Kidney (tissue), 14 donors: ENCODE measurements around the gene MCRS1. TPM values are rescaled to one million over a fixed set of nuclear protein-coding genes. Genes with fewer than 3 reads are reported as not detected.

Experiments
- DNase-seq, 5 donors: peaks; one replicate each; pipeline ENCODE4 v3.0.0-alpha.2; 2013 to 2020
- FAIRE-seq: peaks from 2 replicates; lab custom pipeline; 2012; peaks lifted over from hg19 to GRCh38; lab: Jason Lieb, UNC
- H3K27ac ChIP-seq, 2 donors: one replicate each; pipeline ENCODE4 v1.7.0; 2013; ENCODE audit warnings: low read depth in 2 of 2, low read length in 2 of 2, inconsistent platforms in 1 of 2
- H3K27me3 ChIP-seq: one replicate; pipeline ENCODE4 v1.7.1; 2013; ENCODE audit warnings: low read length, inconsistent platforms; ENCODE audit not compliant: control insufficient read depth, insufficient read depth
- H3K36me3 ChIP-seq, 3 donors: one replicate each; pipeline versions ENCODE4 v1.7.0 to v1.7.1; 2013; ENCODE audit warnings: low read length in 3 of 3, control low read depth in 1 of 3, inconsistent platforms in 1 of 3; ENCODE audit not compliant: insufficient read depth in 3 of 3, control insufficient read depth in 2 of 3
- H3K4me1 ChIP-seq, 3 donors: one replicate each; pipeline versions ENCODE4 v1.7.0 to v1.7.1; 2013; ENCODE audit warnings: low read length in 3 of 3, inconsistent platforms in 1 of 3, low read depth in 1 of 3; ENCODE audit not compliant: control insufficient read depth in 2 of 3, insufficient read depth in 2 of 3
- H3K4me3 ChIP-seq, 3 donors: one replicate each; pipeline versions ENCODE4 v1.7.0 to v1.8.1; 2013; ENCODE audit warnings: low read length in 3 of 3, control low read depth in 1 of 3, inconsistent platforms in 1 of 3
- H3K9ac ChIP-seq, 3 donors: one replicate each; pipeline versions ENCODE4 v1.7.0 to v1.7.1; 2013; ENCODE audit warnings: low read length in 3 of 3, control low read depth in 1 of 3, inconsistent platforms in 1 of 3
- H3K9me3 ChIP-seq, 3 donors: one replicate each; pipeline versions ENCODE4 v1.7.0 to v1.7.1; 2013; ENCODE audit warnings: low read length in 3 of 3, control low read depth in 1 of 3, inconsistent platforms in 1 of 3; ENCODE audit not compliant: control insufficient read depth in 2 of 3, insufficient read depth in 1 of 3
- intact Hi-C: fragments of 100-400 bp; cut with DNase I; formaldehyde crosslinking; loops from one replicate; pipeline ENCODE4 v1.11.1; 2022
- polyA plus RNA-seq: library from polyadenylated mRNA; stranded (reverse); fragments of 350-450 nt; fragmentation: Illumina TruSeq; extraction: RNeasy Lipid Tissue Mini Kit (QIAGEN cat#74804); gene quantifications from one replicate; pipeline ENCODE4 v1.2.3, GENCODE V29; 2014; ENCODE audit warnings: low read depth, low replicate concordance; ENCODE audit not compliant: insufficient read depth
- total RNA-seq: library from RNA; stranded (reverse); fragmentation: NEBNext Ultra II Directional; extraction: Animal tissue kit (Norgen Biotek cat#: 25700); gene quantifications from one replicate; pipeline ENCODE4 v1.2.1, GENCODE V29; 2021
- TF ChIP-seq, protein P1 (sequence below): IDR thresholded peaks from 3 replicates; pipeline ENCODE4 v1.5.1; 2012; ENCODE audit warnings: mild to moderate bottlenecking, moderate library complexity, borderline replicate concordance; ENCODE audit not compliant: insufficient read depth; ENCODE audit errors: extremely low read depth
- donor health status: control.
- donor health status: control.
- donor health status: control.
- donor health status: control.
- donor health status: control.
- donor health status: DM: yes; HTN: yes; CAD: no.
- donor health status: Normal renal cell carcinoma (clear cell type).

MCRS1 gene
- total and polyA plus RNA-seq, 2 donors from 2014 or later = 60.4 to 66.8 TPM

DNA sequence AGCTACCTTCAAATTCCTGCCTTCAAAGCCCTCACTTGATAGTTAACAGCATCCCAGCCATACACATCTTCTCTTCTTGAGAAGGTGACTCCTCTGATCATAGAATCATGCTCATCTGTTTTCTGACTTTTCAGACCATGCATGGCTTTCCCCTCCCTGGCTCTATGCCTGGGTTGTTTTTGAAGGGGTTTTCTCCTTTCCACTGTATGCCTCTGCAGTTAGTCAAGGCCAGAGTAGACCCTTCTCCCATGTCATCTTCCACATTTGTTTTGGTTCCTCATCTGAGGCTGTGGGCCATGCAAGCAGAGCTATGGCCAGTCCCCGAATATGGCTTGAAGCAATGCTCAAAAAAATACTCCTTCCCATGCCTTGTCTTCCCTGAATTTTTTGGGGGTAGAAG lies 14.3 kb upstream of the MCRS1 start:
- intact Hi-C loops = no loop called here
- no peak overlapping the region for H3K4me3 ChIP-seq
- H3K27ac ChIP-seq = no peak overlapping the region
- H3K27me3 ChIP-seq = no peaks in the 10 kb centered on the region
- no peaks in the 10 kb centered on the region for H3K9me3 ChIP-seq
- peaks cover 0 to 18% (median 6%) of the 10 kb centered on the region in 3 donors for H3K4me1 ChIP-seq
- TF ChIP-seq, protein P1, sequence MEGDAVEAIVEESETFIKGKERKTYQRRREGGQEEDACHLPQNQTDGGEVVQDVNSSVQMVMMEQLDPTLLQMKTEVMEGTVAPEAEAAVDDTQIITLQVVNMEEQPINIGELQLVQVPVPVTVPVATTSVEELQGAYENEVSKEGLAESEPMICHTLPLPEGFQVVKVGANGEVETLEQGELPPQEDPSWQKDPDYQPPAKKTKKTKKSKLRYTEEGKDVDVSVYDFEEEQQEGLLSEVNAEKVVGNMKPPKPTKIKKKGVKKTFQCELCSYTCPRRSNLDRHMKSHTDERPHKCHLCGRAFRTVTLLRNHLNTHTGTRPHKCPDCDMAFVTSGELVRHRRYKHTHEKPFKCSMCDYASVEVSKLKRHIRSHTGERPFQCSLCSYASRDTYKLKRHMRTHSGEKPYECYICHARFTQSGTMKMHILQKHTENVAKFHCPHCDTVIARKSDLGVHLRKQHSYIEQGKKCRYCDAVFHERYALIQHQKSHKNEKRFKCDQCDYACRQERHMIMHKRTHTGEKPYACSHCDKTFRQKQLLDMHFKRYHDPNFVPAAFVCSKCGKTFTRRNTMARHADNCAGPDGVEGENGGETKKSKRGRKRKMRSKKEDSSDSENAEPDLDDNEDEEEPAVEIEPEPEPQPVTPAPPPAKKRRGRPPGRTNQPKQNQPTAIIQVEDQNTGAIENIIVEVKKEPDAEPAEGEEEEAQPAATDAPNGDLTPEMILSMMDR = no peak
- no peak for DNase-seq
- no peak for FAIRE-seq
- no peak overlapping the region for H3K9ac ChIP-seq
- no peaks in the 10 kb centered on the region for H3K36me3 ChIP-seq

DNA sequence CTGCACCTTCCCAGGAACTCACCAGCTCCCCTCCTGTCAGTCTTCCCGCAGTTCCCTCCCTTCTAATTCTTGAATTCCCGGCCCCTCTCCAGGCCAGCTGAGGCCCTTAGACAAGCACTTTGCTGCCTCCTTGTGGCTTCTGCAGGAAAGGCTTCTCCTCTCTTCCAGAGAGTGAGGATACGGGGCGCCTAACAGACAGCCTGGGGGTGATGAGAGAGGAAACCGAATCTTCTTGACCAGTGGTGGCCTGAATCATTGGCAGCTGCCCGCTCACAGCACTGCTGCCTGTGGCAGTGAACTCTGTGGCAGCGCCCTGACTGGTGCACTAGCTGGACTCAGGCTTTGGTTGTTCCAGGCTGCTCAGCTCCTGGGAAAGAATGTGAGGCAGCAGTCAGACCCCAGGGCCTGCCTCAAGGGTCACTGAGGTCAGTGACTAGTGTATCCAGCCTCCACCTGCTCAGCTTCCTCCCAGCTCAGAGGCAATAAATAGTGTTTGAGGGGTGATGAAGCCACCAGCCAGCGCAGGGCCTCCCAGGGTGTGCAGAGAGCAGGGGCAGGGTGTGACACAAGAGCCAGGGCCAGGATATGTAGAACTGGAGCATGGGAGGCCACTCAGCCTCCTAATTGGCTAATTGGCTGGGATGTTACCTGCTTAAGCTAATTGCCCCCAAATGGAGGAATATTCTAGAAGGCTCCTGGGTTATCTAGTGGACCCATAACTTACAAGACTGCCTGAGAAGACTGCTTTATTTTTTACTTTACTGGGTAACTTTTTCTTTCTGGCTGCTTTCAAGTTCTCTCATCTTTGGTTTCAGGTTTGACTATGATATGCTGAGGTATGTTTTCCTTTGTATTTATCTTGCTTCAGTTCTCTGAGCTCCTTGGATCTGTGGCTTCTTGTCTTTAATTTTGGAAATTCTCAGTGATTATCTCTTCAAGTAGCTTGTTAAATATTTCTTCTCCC lies 12.9 kb upstream of the MCRS1 start:
- Histone ChIP-seq H3K27me3 (no peaks in the 10 kb centered on the region), H3K4me3 (no peak overlapping the region), H3K4me1 (peaks cover 0 to 18% (median 6%) of the 10 kb centered on the region in 3 donors), H3K27ac (no peak overlapping the region), H3K36me3 (no peaks in the 10 kb centered on the region), H3K9me3 (no peaks in the 10 kb centered on the region), H3K9ac (no peak overlapping the region)
- DNase-seq (peak; percentile 84 to 96 (median 90)), FAIRE-seq (no peak)
- TF ChIP-seq, protein P1 = peak; percentile 80
- intact Hi-C loops = no loop called here

- H3K9ac ChIP-seq = no peak overlapping the region
- no peak overlapping the region for H3K27ac ChIP-seq
- intact Hi-C loops = no loop called here
- no peak overlapping the region for H3K4me3 ChIP-seq
- DNase-seq = no peak
- no peak for FAIRE-seq
- H3K4me1 ChIP-seq = peaks cover 0 to 14% (median 6%) of the 10 kb centered on the region in 3 donors
- TF ChIP-seq, protein P1 = no peak
- no peaks in the 10 kb centered on the region for H3K9me3 ChIP-seq
- H3K27me3 ChIP-seq = no peaks in the 10 kb centered on the region
- no peaks in the 10 kb centered on the region for H3K36me3 ChIP-seq
Measured at GRCh38 chr12:49578471-49579112, 10.7 kb upstream of the MCRS1 start.
